GM23338 (cell line): Measurements from ENCODE around the gene UCK1. TPM values are rescaled to one million over a fixed set of nuclear protein-coding genes. Genes with fewer than 3 reads are reported as not detected.

Experiments used
- ATAC-seq: fragments of 200-7000 bp; cut with Tn5 transposase; 3 replicates; pipeline ENCODE4 v1.9.1; 2020
- DNase-seq: peaks from one replicate; pipeline ENCODE4 v3.0.0-alpha.2; 2015; ENCODE audit warnings: low spot score
- H2AFZ ChIP-seq: fragments of 200-600 bp; sonication (generic); 2 replicates; pipeline ENCODE4 v1.8.0; 2016; ENCODE audit warnings: antibody characterized with exemption, mild to moderate bottlenecking, moderate library complexity
- H3F3A ChIP-seq: fragments of 200-600 bp; sonication (generic); replicated peaks from 2 replicates; pipeline ENCODE4 v1.8.0; 2017; ENCODE audit warnings: antibody characterized with exemption, mixed run types, low read depth
- H3K27ac ChIP-seq: fragments of 200-600 bp; sonication (generic); 2 replicates; pipeline ENCODE4 v1.6.1; 2016; ENCODE audit warnings: low read depth
- H3K27me3 ChIP-seq: fragments of 200-600 bp; sonication (generic); 2 replicates; pipeline ENCODE4 v1.8.0; 2016; ENCODE audit warnings: mild to moderate bottlenecking, mixed run types, moderate library complexity; ENCODE audit not compliant: insufficient read depth
- H3K36me3 ChIP-seq: fragments of 200-600 bp; sonication (generic); 2 replicates; pipeline ENCODE4 v1.8.0; 2016; ENCODE audit warnings: mild to moderate bottlenecking; ENCODE audit not compliant: insufficient read depth
- H3K4me1 ChIP-seq: fragments of 200-600 bp; sonication (generic); 2 replicates; pipeline ENCODE4 v1.8.0; 2016; ENCODE audit warnings: mild to moderate bottlenecking, moderate library complexity; ENCODE audit not compliant: insufficient read depth
- H3K4me2 ChIP-seq: fragments of 200-600 bp; sonication (generic); 2 replicates; pipeline ENCODE4 v1.7.1; 2017; ENCODE audit warnings: mixed run types
- H3K4me3 ChIP-seq: fragments of 200-600 bp; sonication (generic); 2 replicates; pipeline ENCODE4 v1.6.1; 2016; ENCODE audit warnings: mixed run types
- H3K79me2 ChIP-seq: fragments of 200-600 bp; sonication (generic); replicated peaks from 2 replicates; pipeline ENCODE4 v1.8.0; 2017; ENCODE audit warnings: mild to moderate bottlenecking; ENCODE audit not compliant: insufficient read depth
- H3K9me2 ChIP-seq: fragments of 200-600 bp; sonication (generic); 2 replicates; pipeline ENCODE4 v1.8.0; 2017; ENCODE audit not compliant: insufficient read depth
- H4K20me1 ChIP-seq: fragments of 200-600 bp; sonication (generic); replicated peaks from 2 replicates; pipeline ENCODE4 v1.8.0; 2017; ENCODE audit warnings: mild to moderate bottlenecking; ENCODE audit not compliant: insufficient read depth
- H3K27ac Mint-ChIP-seq: 2 replicates; pipeline ENCODE4 v1.8.0; 2020; ENCODE audit warnings: inconsistent platforms, mild to moderate bottlenecking, moderate library complexity, mixed read lengths
- H3K27me3 Mint-ChIP-seq: 3 replicates; pipeline ENCODE4 v1.8.0; 2022; ENCODE audit warnings: low read depth, mild to moderate bottlenecking, moderate library complexity, mixed read lengths, inconsistent platforms; ENCODE audit not compliant: insufficient read depth, poor library complexity
- H3K36me3 Mint-ChIP-seq: 3 replicates; pipeline ENCODE4 v1.8.0; 2021; ENCODE audit warnings: low read depth, mild to moderate bottlenecking, inconsistent platforms, moderate library complexity, mixed read lengths
- H3K4me1 Mint-ChIP-seq: 3 replicates; pipeline ENCODE4 v1.8.0; 2020; ENCODE audit warnings: mild to moderate bottlenecking, inconsistent platforms, mixed read lengths
- H3K4me3 Mint-ChIP-seq: 3 replicates; pipeline ENCODE4 v1.8.0; 2021; ENCODE audit warnings: moderate library complexity, mild to moderate bottlenecking, inconsistent platforms, mixed read lengths
- H3K9me3 Mint-ChIP-seq: 3 replicates; pipeline ENCODE4 v1.8.0; 2020; ENCODE audit warnings: moderate library complexity, mild to moderate bottlenecking, inconsistent platforms, mixed read lengths
- CREB1 ChIP-seq: fragments of 250-450 bp; sonication (Bioruptor Pico); IDR thresholded peaks from 2 replicates; pipeline ENCODE4 v1.5.0; 2020; ENCODE audit warnings: low read depth, mild to moderate bottlenecking, moderate library complexity
- CTCF ChIP-seq, 2 experiments: fragments of 200-600 bp in 1 of 2; sonication (generic) in 1 of 2; conservative IDR thresholded peaks; 2 replicates each; pipeline versions ENCODE4 v1.5.1 to v1.6.1; 2016 to 2017; ENCODE audit warnings: antibody characterized with exemption in 2 of 2, low read depth in 2 of 2, mild to moderate bottlenecking in 2 of 2, moderate library complexity in 1 of 2
- ETS1 ChIP-seq: IDR thresholded peaks from 2 replicates; pipeline ENCODE4 v1.6.1; 2016; ENCODE audit warnings: antibody characterized with exemption
- EZH2 ChIP-seq: fragments of 200-600 bp; sonication (generic); IDR thresholded peaks from one replicate; pipeline ENCODE4 v1.8.0; 2017; ENCODE audit warnings: antibody characterized with exemption, mild to moderate bottlenecking, low read depth; ENCODE audit not compliant: unreplicated experiment
- EZH2phosphoT487 ChIP-seq: fragments of 200-600 bp; sonication (generic); IDR thresholded peaks from one replicate; pipeline ENCODE4 v1.8.1; 2018; ENCODE audit warnings: antibody characterized with exemption; ENCODE audit not compliant: unreplicated experiment
- JUNB ChIP-seq: IDR thresholded peaks from one replicate; pipeline ENCODE4 v1.6.1; 2016; ENCODE audit warnings: antibody characterized with exemption; ENCODE audit not compliant: unreplicated experiment
- NANOG ChIP-seq: IDR thresholded peaks from 2 replicates; pipeline ENCODE4 v1.6.1; 2016; ENCODE audit warnings: antibody characterized with exemption, borderline replicate concordance
- POLR2AphosphoS5 ChIP-seq: IDR thresholded peaks from 2 replicates; pipeline ENCODE4 v1.6.1; 2016; ENCODE audit warnings: antibody characterized with exemption, low read depth
- REST ChIP-seq: IDR thresholded peaks from one replicate; pipeline ENCODE4 v1.6.1; 2018; ENCODE audit warnings: antibody characterized with exemption; ENCODE audit not compliant: unreplicated experiment
- STAT1 ChIP-seq: IDR thresholded peaks from one replicate; pipeline ENCODE4 v1.6.1; 2016; ENCODE audit warnings: antibody characterized with exemption; ENCODE audit not compliant: unreplicated experiment
- ZNF114 ChIP-seq: fragments of 250-450 bp; sonication (Bioruptor Pico); IDR thresholded peaks from 2 replicates; pipeline ENCODE4 v1.5.0; 2020; ENCODE audit warnings: mild to moderate bottlenecking, moderate library complexity
- ZNF331 ChIP-seq: fragments of 250-450 bp; sonication (Bioruptor Pico); IDR thresholded peaks from 2 replicates; pipeline ENCODE4 v1.5.0; 2020; ENCODE audit warnings: low read depth, mild to moderate bottlenecking, moderate library complexity
- ZNF462 ChIP-seq: fragments of 250-450 bp; sonication (Bioruptor Pico); IDR thresholded peaks from 2 replicates; pipeline ENCODE4 v1.5.0; 2020; ENCODE audit warnings: mild to moderate bottlenecking, moderate library complexity
- polyA plus RNA-seq: library from polyadenylated mRNA; unstranded; fragments of >200 nt; fragmentation: Nextera tagmentation; extraction: Ambion mirVana; gene quantifications from 2 replicates; pipeline ENCODE4 v1.2.1, GENCODE V29; 2016
- total RNA-seq: library from RNA; depleted of rRNA; stranded (reverse); fragments of >200 nt; shearing (Covaris generic); gene quantifications from 2 replicates; pipeline ENCODE4 v1.2.3, GENCODE V29; 2014

The UCK1 gene
- total and polyA plus RNA-seq, 2 experiments from 2014 or later = 23.4 to 35.9 TPM

GRCh38 chr9:131525643-131526565 lies 5.2 kb downstream of the UCK1 start:
- no peak overlapping the region for H3K4me3 ChIP-seq
- H3K36me3 Mint-ChIP-seq = peaks cover 78% of the 10 kb centered on the region
- TF ChIP-seq JUNB (no peak), POLR2AphosphoS5 (no peak), EZH2phosphoT487 (no peak), EZH2 (no peak), CREB1 (no peak), REST (no peak), ETS1 (no peak), NANOG (no peak), CTCF (conservative IDR thresholded peaks at IDR 0.05; ENCODE audit: low read depth in 2 of 2) (no peak), STAT1 (no peak), ZNF114 (CRISPR knock-in tag) (no peak), ZNF462 (CRISPR knock-in tag) (no peak), ZNF331 (CRISPR knock-in tag) (no peak)
- H3K4me2 ChIP-seq = no peak overlapping the region
- no peak overlapping the region for H3K27ac Mint-ChIP-seq
- H3K27me3 ChIP-seq = no peaks in the 10 kb centered on the region
- peaks cover 6% of the 10 kb centered on the region; the same call in 2 of the 3 replicates for H3K4me1 Mint-ChIP-seq
- no peaks in the 10 kb centered on the region; the same call in 1 of the 2 replicates for H4K20me1 ChIP-seq
- peaks cover 16% of the 10 kb centered on the region for H3K27me3 Mint-ChIP-seq
- H3F3A ChIP-seq = 0 out of 2 replicates have a peak, but pooled peaks cover 7% of the 10 kb centered on the region
- H3K4me1 ChIP-seq = 0 out of 2 replicates have a peak, but pooled peaks cover 4% of the 10 kb centered on the region
- no peak overlapping the region for H3K27ac ChIP-seq
- H3K36me3 ChIP-seq = peaks cover 14% of the 10 kb centered on the region; the same call in 1 of the 2 replicates
- H3K9me3 Mint-ChIP-seq = no peaks in the 10 kb centered on the region
- ATAC-seq (no peak), DNase-seq (no peak)
- no peak overlapping the region for H3K4me3 Mint-ChIP-seq
- peaks cover 6% of the 10 kb centered on the region; the same call in 1 of the 2 replicates for H3K79me2 ChIP-seq
- H3K9me2 ChIP-seq = no peaks in the 10 kb centered on the region
- H2AFZ ChIP-seq = no peak overlapping the region
